Occipital lobe (tissue), 3 donors: ENCODE data around the gene CFAP141. TPM values are rescaled to one million over a fixed set of nuclear protein-coding genes. Genes with fewer than 3 reads are reported as not detected.

Experiments
- DNase-seq: peaks from one replicate; lab custom pipeline; 2025; lab: John Stamatoyannopoulos, UW
- small RNA-seq: library from RNA; depleted of rRNA; stranded (forward); fragments of <200 nt; gene quantifications from one replicate; pipeline ENCODE3, GENCODE V24; 2014
- total RNA-seq: library from RNA; depleted of rRNA; stranded (reverse); fragments of >200 nt; gene quantifications from one replicate; pipeline ENCODE4 v1.2.3, GENCODE V29; 2014

Gene CFAP141
- total RNA-seq, 1 donor from 2014 or later, result not detected

- no peak for DNase-seq
Observed at GRCh38 chr1:154171880-154172279, 34.3 kb downstream of the CFAP141 start.

GRCh38 chr1:154171223-154171583 is 34.9 kb downstream of the CFAP141 start:
- no peak for DNase-seq

GRCh38 chr1:154170547-154171222 is 35.4 kb downstream of the CFAP141 start:
- no peak for DNase-seq

- no peak for DNase-seq
Observed at GRCh38 chr1:154167461-154167860, 38.7 kb downstream of the CFAP141 start.

GRCh38 chr1:154166207-154166606 is 39.9 kb downstream of the CFAP141 start:
- no peak for DNase-seq

GRCh38 chr1:154159554-154159953 is 46.6 kb downstream of the CFAP141 start:
- DNase-seq, result no peak

- DNase-seq, result no peak
Observed at GRCh38 chr1:154158307-154159125, 47.6 kb downstream of the CFAP141 start.

- no peak for DNase-seq
Observed at GRCh38 chr1:154157520-154158306, 48.4 kb downstream of the CFAP141 start.

- no peak for DNase-seq
Observed at GRCh38 chr1:154155251-154155650, 50.9 kb downstream of the CFAP141 start.

GRCh38 chr1:154154534-154155191 is 51.5 kb downstream of the CFAP141 start, which contains the start of gene NUP210L:
TSS of gene NUP210L (minus strand) at chr1:154155073.
- DNase-seq, result no peak

- DNase-seq, result no peak
Observed at GRCh38 chr1:154154053-154154452, 52.1 kb downstream of the CFAP141 start.

- no peak for DNase-seq
Observed at GRCh38 chr1:154151311-154151710, 54.8 kb downstream of the CFAP141 start.

Small RNA genes lying within 50 kb of the gene (small RNA-seq; reads per million reads assigned to genes)
- 0.17 reads per million for gene MIR190B

Other genes starting within 250 kb of the CFAP141 start
- 2.8 TPM for gene CRTC2, start 247.7 kb downstream of the CFAP141 start, total RNA-seq
- gene SLC39A1, start 242.8 kb downstream of the CFAP141 start, total RNA-seq, result 30.9 TPM
- gene CREB3L4, start 238.4 kb downstream of the CFAP141 start, total RNA-seq, result 7.2 TPM
- gene JTB, start 228.7 kb downstream of the CFAP141 start, total RNA-seq, result 43.0 TPM
- gene RAB13, start 220.0 kb downstream of the CFAP141 start, total RNA-seq, result 7.0 TPM
- 2,161 TPM for gene RPS27, start 215.6 kb downstream of the CFAP141 start, total RNA-seq
- under 0.01 TPM for gene NUP210L, start 51.3 kb downstream of the CFAP141 start, total RNA-seq
- 208 TPM for gene TPM3, start 14.2 kb downstream of the CFAP141 start, total RNA-seq
- 43.5 TPM for gene UBAP2L, start 14.6 kb upstream of the CFAP141 start, total RNA-seq
- gene HAX1, start 66.3 kb upstream of the CFAP141 start, total RNA-seq, result 57.7 TPM
- gene AQP10, start 114.8 kb upstream of the CFAP141 start, total RNA-seq, result not detected
- 28.5 TPM for gene ATP8B2, start 119.2 kb upstream of the CFAP141 start, total RNA-seq
- 2.8 TPM for gene IL6R, start 199.0 kb upstream of the CFAP141 start, total RNA-seq